Fibroblast of villous mesenchyme (primary cell): Measurements from ENCODE around the gene NDUFAF2. TPM values are rescaled to one million over a fixed set of nuclear protein-coding genes. Genes with fewer than 3 reads are reported as not detected.

ENCODE experiments used
- DNase-seq: peaks from one replicate; pipeline ENCODE4 v3.0.0-alpha.2; 2010; ENCODE audit warnings: low read depth
- H3K4me3 ChIP-seq: 2 replicates; pipeline ENCODE4 v1.5.1; 2011; ENCODE audit warnings: low read depth, mild to moderate bottlenecking, low read length
- total RNA-seq: library from RNA; depleted of rRNA; stranded (reverse); fragments of >200 nt; gene quantifications from 2 replicates; pipeline ENCODE4 v1.2.3, GENCODE V29; 2012
- TF ChIP-seq, protein P1 (sequence below): IDR thresholded peaks from 2 replicates; pipeline ENCODE4 v1.5.1; 2012; ENCODE audit warnings: low read depth, mild to moderate bottlenecking, low read length; ENCODE audit not compliant: insufficient read depth

The NDUFAF2 gene
- total RNA-seq, 1 donor, result 28.9 TPM

GRCh38 chr5:61055434-61056006, 110.5 kb downstream of the NDUFAF2 start:
- peak; percentile 67 for DNase-seq
- TF ChIP-seq, protein P1, sequence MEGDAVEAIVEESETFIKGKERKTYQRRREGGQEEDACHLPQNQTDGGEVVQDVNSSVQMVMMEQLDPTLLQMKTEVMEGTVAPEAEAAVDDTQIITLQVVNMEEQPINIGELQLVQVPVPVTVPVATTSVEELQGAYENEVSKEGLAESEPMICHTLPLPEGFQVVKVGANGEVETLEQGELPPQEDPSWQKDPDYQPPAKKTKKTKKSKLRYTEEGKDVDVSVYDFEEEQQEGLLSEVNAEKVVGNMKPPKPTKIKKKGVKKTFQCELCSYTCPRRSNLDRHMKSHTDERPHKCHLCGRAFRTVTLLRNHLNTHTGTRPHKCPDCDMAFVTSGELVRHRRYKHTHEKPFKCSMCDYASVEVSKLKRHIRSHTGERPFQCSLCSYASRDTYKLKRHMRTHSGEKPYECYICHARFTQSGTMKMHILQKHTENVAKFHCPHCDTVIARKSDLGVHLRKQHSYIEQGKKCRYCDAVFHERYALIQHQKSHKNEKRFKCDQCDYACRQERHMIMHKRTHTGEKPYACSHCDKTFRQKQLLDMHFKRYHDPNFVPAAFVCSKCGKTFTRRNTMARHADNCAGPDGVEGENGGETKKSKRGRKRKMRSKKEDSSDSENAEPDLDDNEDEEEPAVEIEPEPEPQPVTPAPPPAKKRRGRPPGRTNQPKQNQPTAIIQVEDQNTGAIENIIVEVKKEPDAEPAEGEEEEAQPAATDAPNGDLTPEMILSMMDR, result peak; percentile 79
- H3K4me3 ChIP-seq, result no peak overlapping the region

DNA sequence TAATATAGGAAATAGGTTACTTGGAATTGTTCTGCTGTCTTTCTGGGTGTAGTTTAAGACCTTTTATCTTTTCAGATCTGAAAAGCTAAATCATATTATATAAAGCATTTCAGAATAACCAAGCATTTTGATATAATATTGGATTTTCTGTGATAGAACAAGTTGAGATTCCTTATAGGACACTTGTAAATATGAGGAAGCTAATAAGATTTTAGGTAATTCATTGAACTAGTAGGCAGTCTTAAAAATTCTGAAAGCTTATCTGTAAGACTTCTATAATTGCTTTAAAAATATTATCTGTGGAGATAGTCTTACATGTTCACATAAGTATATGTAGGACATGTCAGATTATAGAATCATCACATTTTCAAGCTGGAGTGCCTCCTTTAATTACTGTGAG, 114.5 kb downstream of the NDUFAF2 start:
- TF ChIP-seq, protein P1, result no peak
- no peak for DNase-seq
- H3K4me3 ChIP-seq, result no peak overlapping the region

DNA sequence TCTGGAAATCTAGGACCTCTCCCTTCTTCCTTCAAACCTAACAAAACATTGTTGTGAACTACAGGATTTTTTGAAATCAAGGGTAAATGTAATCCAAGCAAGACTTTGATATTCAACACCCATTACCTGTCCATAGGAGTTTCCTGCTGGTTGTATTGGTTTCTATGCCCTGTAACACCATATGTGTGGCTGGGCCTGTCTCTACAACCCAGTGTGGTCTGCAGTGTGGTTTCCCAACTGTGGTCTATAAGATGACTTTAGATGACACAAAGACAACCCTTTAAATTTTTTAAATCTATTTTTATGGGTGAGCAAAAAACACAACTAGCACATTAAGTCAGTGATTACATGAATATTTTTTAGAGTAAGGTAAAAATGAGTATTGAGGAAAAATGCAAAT, 124.1 kb downstream of the NDUFAF2 start:
- TF ChIP-seq, protein P1, result no peak

DNA sequence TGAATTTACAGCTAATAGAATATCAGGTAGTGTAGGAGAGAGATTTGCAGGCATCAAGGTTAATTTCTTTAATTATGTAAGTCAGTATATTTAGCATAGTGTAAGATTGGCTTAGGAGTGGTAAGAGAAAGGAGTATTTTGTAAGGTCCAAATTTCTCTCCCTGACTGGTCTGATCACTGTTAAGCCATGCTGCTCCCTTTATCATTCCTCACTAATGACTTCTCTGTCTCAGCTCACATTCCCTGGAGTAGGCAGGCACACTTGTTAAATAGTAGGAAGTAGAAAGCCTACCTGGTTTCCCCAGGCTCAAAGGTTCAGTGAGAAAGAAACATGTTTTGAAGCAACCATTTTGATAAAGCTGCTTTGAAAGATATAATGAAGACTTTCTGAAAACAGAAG, 126.5 kb downstream of the NDUFAF2 start:
- DNase-seq, result no peak
- H3K4me3 ChIP-seq, result no peak overlapping the region
- TF ChIP-seq, protein P1, result no peak

More for the DNA sequence above, 124.1 kb downstream of the NDUFAF2 start:
- DNase-seq, result no peak
- H3K4me3 ChIP-seq, result no peak overlapping the region

DNA sequence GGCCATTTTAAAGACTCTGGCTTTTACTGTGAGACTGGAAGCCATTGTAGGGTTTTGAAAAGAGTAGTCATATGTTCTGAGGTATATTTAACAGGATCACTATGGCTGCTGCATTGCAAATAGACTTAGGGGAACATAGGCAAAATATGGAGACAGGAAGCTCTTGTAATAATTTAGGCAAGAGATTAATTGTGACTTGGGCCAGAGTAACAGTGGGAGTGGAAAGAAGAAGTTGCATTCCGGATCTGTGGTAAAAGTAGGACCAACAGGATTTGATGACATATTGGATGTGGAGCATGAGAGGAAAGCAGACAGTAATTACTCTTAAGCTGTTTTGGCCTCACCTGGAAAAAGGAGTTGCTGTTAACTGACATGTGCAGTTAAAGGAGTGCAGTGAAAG, 131.6 kb downstream of the NDUFAF2 start:
- no peak overlapping the region for H3K4me3 ChIP-seq
- TF ChIP-seq, protein P1, result no peak
- no peak for DNase-seq

DNA sequence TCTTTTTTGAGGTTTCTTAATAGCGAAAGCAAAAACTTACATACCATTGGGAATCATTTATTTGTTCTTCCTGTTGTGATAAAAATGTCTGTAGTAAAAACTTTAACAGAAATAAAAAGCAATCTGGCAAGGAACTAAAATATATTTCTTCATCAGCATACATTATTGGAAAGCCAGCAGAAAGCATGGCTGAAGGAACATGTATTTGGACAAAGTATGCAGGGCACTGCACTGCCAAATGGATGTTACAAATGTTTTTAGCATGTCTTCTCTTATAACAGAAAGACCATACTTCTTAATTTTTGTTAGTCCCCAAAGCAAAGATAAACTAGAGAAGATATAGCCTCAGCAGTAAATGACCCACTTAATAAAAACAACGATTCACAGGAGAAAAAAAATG, 136.7 kb downstream of the NDUFAF2 start:
- TF ChIP-seq, protein P1, result no peak
- no peak for DNase-seq
- no peak overlapping the region for H3K4me3 ChIP-seq
